PC-3 (cell line): Measurements from ENCODE around the gene ZFHX3. TPM values are rescaled to one million over a fixed set of nuclear protein-coding genes. Genes with fewer than 3 reads are reported as not detected.

Source experiments
- ATAC-seq: fragments of 200-7000 bp; cut with Tn5 transposase; 2 replicates; pipeline ENCODE4 v1.9.1; 2020; ENCODE audit warnings: mild to moderate bottlenecking, moderate library complexity
- BruUV-seq: library from RNA; stranded (reverse); fragments of 400-500 nt; replicated peaks from 2 replicates; lab custom pipeline; 2021; lab: Mats Ljungman, UMichigan
- CTCF ChIA-PET: fragments of 300-600 bp; sonication (Branson Sonifier 250); formaldehyde crosslinking; loops from one replicate; lab custom pipeline; 2022; ENCODE audit warnings: antibody characterized with exemption; lab: Charles Lee
- POLR2A ChIA-PET: fragments of 300-600 bp; sonication (Branson Sonifier 250); formaldehyde crosslinking; loops from one replicate; lab custom pipeline; 2022; ENCODE audit warnings: antibody characterized with exemption; ENCODE audit not compliant: unreplicated experiment; lab: Charles Lee
- DNase-seq: peaks from one replicate; pipeline ENCODE4 v3.0.0-alpha.2; 2015
- H2AFZ ChIP-seq: fragments of 300-600 bp; sonication (generic); 2 replicates; pipeline ENCODE4 v1.6.0; 2016; ENCODE audit warnings: antibody characterized with exemption, low read length
- H3F3A ChIP-seq: fragments of 300-600 bp; sonication (generic); one replicate; pipeline ENCODE4 v1.6.0; 2017; ENCODE audit warnings: antibody characterized with exemption, low read length, control low read depth, mild to moderate bottlenecking; ENCODE audit not compliant: unreplicated experiment
- H3K27ac ChIP-seq: fragments of 300-600 bp; sonication (generic); 2 replicates; pipeline ENCODE4 v1.5.1; 2016; ENCODE audit warnings: mild to moderate bottlenecking, low read length
- H3K27me3 ChIP-seq: fragments of 300-600 bp; sonication (generic); 2 replicates; pipeline ENCODE4 v1.6.1; 2016; ENCODE audit warnings: low read length, mixed read lengths
- H3K36me3 ChIP-seq: fragments of 300-600 bp; sonication (generic); 2 replicates; pipeline ENCODE4 v1.6.1; 2016; ENCODE audit warnings: low read depth, mixed run types, low read length, mixed read lengths
- H3K4me1 ChIP-seq: fragments of 300-600 bp; sonication (generic); 2 replicates; pipeline ENCODE4 v1.5.1; 2016; ENCODE audit warnings: low read length; ENCODE audit not compliant: insufficient read depth
- H3K4me2 ChIP-seq: fragments of 300-600 bp; sonication (generic); 2 replicates; pipeline ENCODE4 v1.6.0; 2016; ENCODE audit warnings: low read length
- H3K4me3 ChIP-seq: fragments of 300-600 bp; sonication (generic); 2 replicates; pipeline ENCODE4 v1.5.1; 2016; ENCODE audit warnings: mild to moderate bottlenecking, low read length, mixed read lengths
- H3K79me2 ChIP-seq: fragments of 300-600 bp; sonication (generic); 2 replicates; pipeline ENCODE4 v1.6.1; 2017; ENCODE audit warnings: low read length, mixed read lengths
- H3K9ac ChIP-seq: fragments of 300-600 bp; sonication (generic); 2 replicates; pipeline ENCODE4 v1.6.0; 2016; ENCODE audit warnings: mild to moderate bottlenecking, low read length
- H3K9me2 ChIP-seq: fragments of 300-600 bp; sonication (generic); replicated peaks from 2 replicates; pipeline ENCODE4 v1.6.1; 2016; ENCODE audit warnings: mixed run types, low read length, mixed read lengths
- H3K9me3 ChIP-seq: fragments of 300-600 bp; sonication (generic); 2 replicates; pipeline ENCODE4 v1.6.1; 2016; ENCODE audit warnings: low read length, mixed read lengths
- H4K20me1 ChIP-seq: fragments of 300-600 bp; sonication (generic); 2 replicates; pipeline ENCODE4 v1.6.1; 2016; ENCODE audit warnings: low read length, mixed read lengths
- EZH2 ChIP-seq: fragments of 300-600 bp; sonication (generic); IDR thresholded peaks from one replicate; pipeline ENCODE4 v1.6.1; 2017; ENCODE audit warnings: antibody characterized with exemption, mild to moderate bottlenecking, low read length; ENCODE audit not compliant: unreplicated experiment
- EZH2phosphoT487 ChIP-seq: fragments of 300-600 bp; sonication (generic); IDR thresholded peaks from 2 replicates; pipeline ENCODE4 v1.6.1; 2018; ENCODE audit warnings: mild to moderate bottlenecking, antibody characterized with exemption, low read length, borderline replicate concordance
- intact Hi-C: fragments of 100-400 bp; cut with micrococcal nuclease; formaldehyde crosslinking; loops from 2 replicates; pipeline ENCODE4 v1.9.0; 2023
- total RNA-seq: library from RNA; depleted of rRNA; stranded (reverse); fragments of >200 nt; gene quantifications from 2 replicates; pipeline ENCODE4 v1.2.3, GENCODE V29; 2014
- TF ChIP-seq, protein P1 (sequence below): fragments of 300-600 bp; sonication (generic); conservative IDR thresholded peaks from 2 replicates; pipeline ENCODE4 v1.5.1; 2017; ENCODE audit warnings: antibody characterized with exemption, low read depth, mild to moderate bottlenecking, low read length

The ZFHX3 gene
- total RNA-seq, 1 experiment from 2014 or later = 3.5 TPM

DNA sequence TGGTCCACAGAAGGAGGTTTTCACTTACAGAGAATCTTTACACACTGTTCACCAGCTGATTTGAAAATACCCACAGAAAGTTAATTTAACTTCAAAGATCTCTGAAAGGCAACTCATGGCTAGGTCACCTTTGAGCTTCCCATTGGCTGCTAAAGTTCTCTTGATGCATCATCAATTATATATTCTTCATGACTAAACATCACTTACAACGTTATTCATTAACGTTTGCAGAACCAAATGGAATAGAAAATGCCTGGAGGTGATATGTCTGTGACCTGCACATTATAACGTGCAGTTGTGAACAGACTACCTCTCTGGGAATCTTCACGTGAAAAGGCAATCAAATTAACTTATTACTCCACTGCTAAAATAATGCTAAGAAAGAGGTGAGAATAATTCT, 238.5 kb downstream of the ZFHX3 start:
- BruUV-seq = no TSS peak
- ChIA-PET POLR2A (no interaction called here), CTCF (no interaction called here)
- no peaks in the 10 kb centered on the region; the same call in 1 of the 2 replicates for H3K36me3 ChIP-seq
- H3K4me2 ChIP-seq = no peak overlapping the region
- no peak overlapping the region for H3K4me3 ChIP-seq
- H2AFZ ChIP-seq = no peak overlapping the region
- H3K9me2 ChIP-seq = no peaks in the 10 kb centered on the region
- no peaks in the 10 kb centered on the region for H3K79me2 ChIP-seq
- no peak overlapping the region for H3K27ac ChIP-seq
- no peaks in the 10 kb centered on the region for H3K27me3 ChIP-seq
- intact Hi-C loops = no loop called here
- no peaks in the 10 kb centered on the region for H3K4me1 ChIP-seq
- no peaks in the 10 kb centered on the region for H3F3A ChIP-seq
- TF ChIP-seq, protein P1, sequence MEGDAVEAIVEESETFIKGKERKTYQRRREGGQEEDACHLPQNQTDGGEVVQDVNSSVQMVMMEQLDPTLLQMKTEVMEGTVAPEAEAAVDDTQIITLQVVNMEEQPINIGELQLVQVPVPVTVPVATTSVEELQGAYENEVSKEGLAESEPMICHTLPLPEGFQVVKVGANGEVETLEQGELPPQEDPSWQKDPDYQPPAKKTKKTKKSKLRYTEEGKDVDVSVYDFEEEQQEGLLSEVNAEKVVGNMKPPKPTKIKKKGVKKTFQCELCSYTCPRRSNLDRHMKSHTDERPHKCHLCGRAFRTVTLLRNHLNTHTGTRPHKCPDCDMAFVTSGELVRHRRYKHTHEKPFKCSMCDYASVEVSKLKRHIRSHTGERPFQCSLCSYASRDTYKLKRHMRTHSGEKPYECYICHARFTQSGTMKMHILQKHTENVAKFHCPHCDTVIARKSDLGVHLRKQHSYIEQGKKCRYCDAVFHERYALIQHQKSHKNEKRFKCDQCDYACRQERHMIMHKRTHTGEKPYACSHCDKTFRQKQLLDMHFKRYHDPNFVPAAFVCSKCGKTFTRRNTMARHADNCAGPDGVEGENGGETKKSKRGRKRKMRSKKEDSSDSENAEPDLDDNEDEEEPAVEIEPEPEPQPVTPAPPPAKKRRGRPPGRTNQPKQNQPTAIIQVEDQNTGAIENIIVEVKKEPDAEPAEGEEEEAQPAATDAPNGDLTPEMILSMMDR = no peak
- TF ChIP-seq EZH2phosphoT487 (no peak), EZH2 (no peak)
- H4K20me1 ChIP-seq = no peaks in the 10 kb centered on the region
- ATAC-seq = no peak
- DNase-seq = no peak
- H3K9me3 ChIP-seq = no peaks in the 10 kb centered on the region
- no peak overlapping the region for H3K9ac ChIP-seq

DNA sequence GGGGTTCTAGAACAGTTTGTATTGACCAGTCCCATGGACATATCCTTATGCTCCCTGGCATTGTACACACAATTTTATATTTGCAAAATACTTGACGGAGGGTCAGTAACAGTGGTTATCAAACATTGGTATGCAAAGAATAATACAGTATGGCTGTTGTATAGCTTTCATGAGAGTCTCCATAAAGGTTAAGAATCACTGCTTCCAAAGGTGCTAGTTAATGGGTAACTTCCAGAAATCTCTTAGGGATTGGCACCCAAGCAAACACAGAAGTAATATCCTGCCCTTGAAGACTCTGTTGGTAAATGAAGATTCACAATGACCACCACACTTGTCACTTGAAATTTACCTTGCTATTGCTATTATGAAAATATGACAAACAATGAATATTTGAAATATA, 239.2 kb downstream of the ZFHX3 start:
- H3K9ac ChIP-seq = no peak overlapping the region
- no peaks in the 10 kb centered on the region for H3K27me3 ChIP-seq
- H3K79me2 ChIP-seq = no peaks in the 10 kb centered on the region
- CTCF ChIA-PET = no interaction called here
- POLR2A ChIA-PET = no interaction called here
- no peak overlapping the region for H3K4me3 ChIP-seq
- DNase-seq (no peak), ATAC-seq (no peak)
- no peaks in the 10 kb centered on the region for H3K9me2 ChIP-seq
- no peaks in the 10 kb centered on the region for H4K20me1 ChIP-seq
- intact Hi-C loops = no loop called here
- BruUV-seq = no TSS peak
- H2AFZ ChIP-seq = no peak overlapping the region
- TF ChIP-seq EZH2 = no peak
- H3K9me3 ChIP-seq = no peaks in the 10 kb centered on the region
- H3K4me1 ChIP-seq = no peaks in the 10 kb centered on the region
- no peak overlapping the region for H3K27ac ChIP-seq
- no peak overlapping the region for H3K4me2 ChIP-seq
- H3K36me3 ChIP-seq = no peaks in the 10 kb centered on the region; the same call in 1 of the 2 replicates
- H3F3A ChIP-seq = no peaks in the 10 kb centered on the region

- intact Hi-C loops = no loop called here
- no TSS peak for BruUV-seq
- H3K27ac ChIP-seq = no peak overlapping the region
- no peaks in the 10 kb centered on the region for H3K4me1 ChIP-seq
- H3K9ac ChIP-seq = no peak overlapping the region
- POLR2A ChIA-PET = no interaction called here
- H2AFZ ChIP-seq = no peak overlapping the region
- TF ChIP-seq EZH2phosphoT487 (no peak), EZH2 (no peak)
- TF ChIP-seq, protein P1 = no peak
- no peaks in the 10 kb centered on the region for H3F3A ChIP-seq
- no peak for DNase-seq
- no peak for ATAC-seq
- no peaks in the 10 kb centered on the region for H3K9me3 ChIP-seq
- CTCF ChIA-PET = no interaction called here
- H3K36me3 ChIP-seq = no peaks in the 10 kb centered on the region; the same call in 1 of the 2 replicates
- H4K20me1 ChIP-seq = no peaks in the 10 kb centered on the region
- H3K4me3 ChIP-seq = no peak overlapping the region
- H3K4me2 ChIP-seq = no peak overlapping the region
- no peaks in the 10 kb centered on the region for H3K9me2 ChIP-seq
- no peaks in the 10 kb centered on the region for H3K27me3 ChIP-seq
- no peaks in the 10 kb centered on the region for H3K79me2 ChIP-seq
These were observed 240.7 kb downstream of the ZFHX3 start for GRCh38 chr16:72807245-72807644.
